HepG2 (cell line): Measurements from ENCODE around the gene SCN2A.

Experiments
- BCL6 ChIP-seq: IDR thresholded peaks from 2 replicates; pipeline ENCODE4 v1.6.1; 2016; ENCODE audit warnings: missing genetic modification reagents, missing compliant biosample characterization
- ELF1 ChIP-seq: sonication (generic); formaldehyde crosslinking; IDR thresholded peaks from 2 replicates; pipeline ENCODE4 v1.4.0; 2020; ENCODE audit warnings: missing genetic modification reagents
- EP300 ChIP-seq, 3 experiments: sonication (generic) in 1 of 3; formaldehyde crosslinking in 1 of 3; IDR thresholded peaks; 2 replicates each; pipeline versions ENCODE4 v1.5.1 to v1.6.1; 2011 to 2020; ENCODE audit warnings: low read depth in 2 of 3, low read length in 2 of 3, borderline replicate concordance in 1 of 3, improper control_type of control experiment in 1 of 3, mild to moderate bottlenecking in 1 of 3, missing genetic modification reagents in 1 of 3, moderate library complexity in 1 of 3
- EZH2 ChIP-seq: conservative IDR thresholded peaks from 2 replicates; pipeline ENCODE4 v1.6.1; 2012; ENCODE audit warnings: mild to moderate bottlenecking, low read depth, low read length, moderate library complexity
- FOXM1 ChIP-seq: sonication (generic); formaldehyde crosslinking; IDR thresholded peaks from 2 replicates; pipeline ENCODE4 v1.5.0; 2020; ENCODE audit warnings: missing genetic modification reagents
- HHEX ChIP-seq: IDR thresholded peaks from 2 replicates; pipeline ENCODE4 v1.6.1; 2016; ENCODE audit warnings: control low read depth
- KAT2B ChIP-seq: fragments of 150-350 bp; IDR thresholded peaks from 2 replicates; pipeline ENCODE4 v1.6.1; 2014; ENCODE audit warnings: low read depth, low read length, borderline replicate concordance
- TAF1 ChIP-seq: sonication (generic); formaldehyde crosslinking; IDR thresholded peaks from 2 replicates; pipeline ENCODE4 v1.4.0; 2020; ENCODE audit warnings: missing genetic modification reagents
- ZFP36 ChIP-seq: fragments of 150-350 bp; IDR thresholded peaks from 2 replicates; pipeline ENCODE4 v1.6.1; 2018; ENCODE audit warnings: borderline replicate concordance, low read length, low read depth; ENCODE audit not compliant: partially characterized antibody
- ZKSCAN8 ChIP-seq: IDR thresholded peaks from 2 replicates; pipeline ENCODE4 v1.6.1; 2016; ENCODE audit warnings: borderline replicate concordance, missing genetic modification reagents, missing compliant biosample characterization
- ZNF543 ChIP-seq: sonication (generic); formaldehyde crosslinking; IDR thresholded peaks from 2 replicates; pipeline ENCODE4 v1.4.0; 2020; ENCODE audit warnings: mild to moderate bottlenecking, missing genetic modification reagents
- ZNF567 ChIP-seq: sonication (generic); formaldehyde crosslinking; IDR thresholded peaks from 2 replicates; pipeline ENCODE4 v1.8.1; 2023; ENCODE audit warnings: mild to moderate bottlenecking, missing genetic modification reagents, borderline replicate concordance
- TF ChIP-seq, protein P1 (sequence below): sonication (generic); formaldehyde crosslinking; IDR thresholded peaks from 2 replicates; pipeline ENCODE4 v1.5.1; 2020; ENCODE audit warnings: mild to moderate bottlenecking, missing genetic modification reagents, moderate library complexity
- TF ChIP-seq, protein P2 (sequence below): sonication (generic); formaldehyde crosslinking; IDR thresholded peaks from 2 replicates; pipeline ENCODE4 v1.5.0; 2020; ENCODE audit warnings: missing genetic modification reagents, mild to moderate bottlenecking, borderline replicate concordance

DNA sequence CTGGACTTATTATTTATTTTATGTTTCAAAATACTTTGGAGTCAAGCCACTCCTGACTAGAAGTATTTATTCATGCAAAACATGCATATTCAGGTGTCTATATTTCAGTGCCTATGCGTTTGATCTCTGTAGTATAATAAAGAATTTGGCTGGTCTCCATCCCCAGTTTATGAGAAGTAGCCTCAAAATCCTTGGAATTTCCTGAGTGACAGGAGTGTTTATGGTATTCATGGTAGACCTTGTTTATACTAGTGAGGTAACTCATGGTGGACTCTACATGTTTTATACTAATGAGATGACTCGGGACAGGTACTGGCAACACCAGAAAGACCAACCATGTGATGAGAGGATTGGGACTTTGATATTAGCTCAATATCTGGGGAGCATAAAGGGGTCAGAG lies 186.3 kb downstream of the SCN2A start:
- TF ChIP-seq HHEX, result no peak
- TF ChIP-seq ZNF543 (CRISPR knock-in tag), result no peak
- no peak for TF ChIP-seq KAT2B
- no peak for TF ChIP-seq EZH2
- no peak for TF ChIP-seq ZNF567
- no peak for TF ChIP-seq ZFP36
- TF ChIP-seq BCL6, result no peak
- TF ChIP-seq, protein P1, sequence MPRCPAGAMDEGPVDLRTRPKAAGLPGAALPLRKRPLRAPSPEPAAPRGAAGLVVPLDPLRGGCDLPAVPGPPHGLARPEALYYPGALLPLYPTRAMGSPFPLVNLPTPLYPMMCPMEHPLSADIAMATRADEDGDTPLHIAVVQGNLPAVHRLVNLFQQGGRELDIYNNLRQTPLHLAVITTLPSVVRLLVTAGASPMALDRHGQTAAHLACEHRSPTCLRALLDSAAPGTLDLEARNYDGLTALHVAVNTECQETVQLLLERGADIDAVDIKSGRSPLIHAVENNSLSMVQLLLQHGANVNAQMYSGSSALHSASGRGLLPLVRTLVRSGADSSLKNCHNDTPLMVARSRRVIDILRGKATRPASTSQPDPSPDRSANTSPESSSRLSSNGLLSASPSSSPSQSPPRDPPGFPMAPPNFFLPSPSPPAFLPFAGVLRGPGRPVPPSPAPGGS, result no peak
- TF ChIP-seq ZKSCAN8, result no peak
- TF ChIP-seq FOXM1, result no peak
- TF ChIP-seq, protein P2, sequence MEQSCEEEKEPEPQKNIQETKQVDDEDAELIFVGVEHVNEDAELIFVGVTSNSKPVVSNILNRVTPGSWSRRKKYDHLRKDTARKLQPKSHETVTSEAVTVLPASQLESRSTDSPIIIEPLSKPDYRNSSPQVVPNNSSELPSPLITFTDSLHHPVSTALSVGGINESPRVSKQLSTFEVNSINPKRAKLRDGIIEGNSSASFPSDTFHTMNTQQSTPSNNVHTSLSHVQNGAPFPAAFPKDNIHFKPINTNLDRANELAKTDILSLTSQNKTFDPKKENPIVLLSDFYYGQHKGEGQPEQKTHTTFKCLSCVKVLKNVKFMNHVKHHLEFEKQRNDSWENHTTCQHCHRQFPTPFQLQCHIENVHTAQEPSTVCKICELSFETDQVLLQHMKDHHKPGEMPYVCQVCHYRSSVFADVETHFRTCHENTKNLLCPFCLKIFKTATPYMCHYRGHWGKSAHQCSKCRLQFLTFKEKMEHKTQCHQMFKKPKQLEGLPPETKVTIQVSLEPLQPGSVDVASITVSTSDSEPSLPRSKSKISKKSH, result no peak
- TF ChIP-seq TAF1 (CRISPR knock-in tag), result no peak
- TF ChIP-seq EP300 (IDR thresholded peaks at IDR 0.05; ENCODE audit: low read depth in 2 of 2, low read length in 2 of 2), result no peak
- TF ChIP-seq EP300 (CRISPR knock-in tag; IDR thresholded peaks at IDR 0.05; ENCODE audit: borderline replicate concordance), result no peak
- no peak for TF ChIP-seq ELF1 (CRISPR knock-in tag)
